ENCODE data around the gene ANHX.

GRCh38 chr12:133180669-133181068, 55.0 kb downstream of the ANHX start:
- TF ChIP-seq, protein P1, sequence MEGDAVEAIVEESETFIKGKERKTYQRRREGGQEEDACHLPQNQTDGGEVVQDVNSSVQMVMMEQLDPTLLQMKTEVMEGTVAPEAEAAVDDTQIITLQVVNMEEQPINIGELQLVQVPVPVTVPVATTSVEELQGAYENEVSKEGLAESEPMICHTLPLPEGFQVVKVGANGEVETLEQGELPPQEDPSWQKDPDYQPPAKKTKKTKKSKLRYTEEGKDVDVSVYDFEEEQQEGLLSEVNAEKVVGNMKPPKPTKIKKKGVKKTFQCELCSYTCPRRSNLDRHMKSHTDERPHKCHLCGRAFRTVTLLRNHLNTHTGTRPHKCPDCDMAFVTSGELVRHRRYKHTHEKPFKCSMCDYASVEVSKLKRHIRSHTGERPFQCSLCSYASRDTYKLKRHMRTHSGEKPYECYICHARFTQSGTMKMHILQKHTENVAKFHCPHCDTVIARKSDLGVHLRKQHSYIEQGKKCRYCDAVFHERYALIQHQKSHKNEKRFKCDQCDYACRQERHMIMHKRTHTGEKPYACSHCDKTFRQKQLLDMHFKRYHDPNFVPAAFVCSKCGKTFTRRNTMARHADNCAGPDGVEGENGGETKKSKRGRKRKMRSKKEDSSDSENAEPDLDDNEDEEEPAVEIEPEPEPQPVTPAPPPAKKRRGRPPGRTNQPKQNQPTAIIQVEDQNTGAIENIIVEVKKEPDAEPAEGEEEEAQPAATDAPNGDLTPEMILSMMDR (conservative IDR thresholded peaks at IDR 0.05; ENCODE audit: low read length) = no peak
- TF ChIP-seq EZH2phosphoT487 (IDR thresholded peaks at IDR 0.05; ENCODE audit: borderline replicate concordance) = no peak

Data from Loucy (cell line).